ENCODE measurements around the gene KLK11. TPM values are rescaled to one million over a fixed set of nuclear protein-coding genes. Genes with fewer than 3 reads are reported as not detected.

KLK11 gene
- total RNA-seq, 1 donor from 2014 or later: not detected

DNA sequence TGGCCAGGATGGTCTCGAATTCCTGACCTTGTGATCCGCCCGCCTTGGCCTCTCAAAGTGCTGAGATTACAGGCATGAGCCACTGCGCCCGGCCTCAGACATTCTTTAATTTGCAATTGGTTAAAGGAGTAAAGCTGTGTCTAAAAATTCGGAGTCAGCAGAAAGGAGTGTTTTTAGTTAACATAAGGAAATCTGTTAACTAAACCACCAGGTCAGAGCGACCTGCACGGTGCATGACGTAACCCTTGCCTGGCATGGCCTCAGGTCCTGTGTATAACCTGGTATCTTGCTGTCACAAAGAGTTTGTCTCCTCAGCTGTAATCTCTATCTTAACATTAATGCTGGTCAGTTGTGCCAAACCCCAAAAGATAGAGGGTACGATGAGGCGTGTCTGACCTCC lies 17.9 kb upstream of the KLK11 start:
- Histone ChIP-seq H3K4me1 (ENCODE audit: insufficient read depth, low read length) (no peaks in the 10 kb centered on the region), H4K20me1 (ENCODE audit: insufficient read depth, low read length) (no peaks in the 10 kb centered on the region), H3K27ac (ENCODE audit: low read depth, low read length) (no peak overlapping the region), H3K9ac (ENCODE audit: low read length) (no peak overlapping the region), H3K4me2 (ENCODE audit: low read length) (no peak overlapping the region), H3K36me3 (ENCODE audit: insufficient read depth, low read length) (no peaks in the 10 kb centered on the region), H3K27me3 (ENCODE audit: insufficient read depth, low read length) (no peaks in the 10 kb centered on the region), H3K79me2 (ENCODE audit: insufficient read depth, low read length) (no peaks in the 10 kb centered on the region), H2AFZ (ENCODE audit: low read depth, low read length) (no peak overlapping the region), H3K4me3 (ENCODE audit: insufficient read depth, low read depth, low read length) (no peak overlapping the region), H3K9me3 (ENCODE audit: insufficient read depth, low read depth, low read length) (no peaks in the 10 kb centered on the region)
- H3K9me3 Mint-ChIP-seq (ENCODE audit: unreplicated experiment): no peaks in the 10 kb centered on the region
- H3K4me1 Mint-ChIP-seq (ENCODE audit: low read depth, unreplicated experiment): no peaks in the 10 kb centered on the region
- FAIRE-seq (no peak), DNase-seq (ENCODE audit: low read depth) (no peak)
- TF ChIP-seq EZH2 (IDR thresholded peaks at IDR 0.05; ENCODE audit: insufficient read depth, low read length) (no peak), CTCF (IDR thresholded peaks at IDR 0.05; ENCODE audit: insufficient read depth, low read depth, low read length) (no peak)
- H3K36me3 Mint-ChIP-seq (ENCODE audit: low read depth, unreplicated experiment): no peaks in the 10 kb centered on the region
- peaks cover 5% of the 10 kb centered on the region for H3K27me3 Mint-ChIP-seq (ENCODE audit: low read depth, unreplicated experiment)
- no peak overlapping the region for H3K4me3 Mint-ChIP-seq (ENCODE audit: unreplicated experiment)
- no peak overlapping the region for H3K27ac Mint-ChIP-seq (ENCODE audit: unreplicated experiment)

GRCh38 chr19:51043497-51043896 lies 17.1 kb upstream of the KLK11 start:
- Histone ChIP-seq H3K4me2 (ENCODE audit: low read length) (no peak overlapping the region), H4K20me1 (ENCODE audit: insufficient read depth, low read length) (no peaks in the 10 kb centered on the region), H3K79me2 (ENCODE audit: insufficient read depth, low read length) (no peaks in the 10 kb centered on the region), H3K27ac (ENCODE audit: low read depth, low read length) (no peak overlapping the region), H3K9me3 (ENCODE audit: insufficient read depth, low read depth, low read length) (no peaks in the 10 kb centered on the region), H3K4me3 (ENCODE audit: insufficient read depth, low read depth, low read length) (no peak overlapping the region), H2AFZ (ENCODE audit: low read depth, low read length) (no peak overlapping the region), H3K9ac (ENCODE audit: low read length) (no peak overlapping the region), H3K4me1 (ENCODE audit: insufficient read depth, low read length) (no peaks in the 10 kb centered on the region), H3K27me3 (ENCODE audit: insufficient read depth, low read length) (no peaks in the 10 kb centered on the region), H3K36me3 (ENCODE audit: insufficient read depth, low read length) (no peaks in the 10 kb centered on the region)
- Mint-ChIP-seq H3K4me3 (ENCODE audit: unreplicated experiment) (no peak overlapping the region), H3K36me3 (ENCODE audit: low read depth, unreplicated experiment) (no peaks in the 10 kb centered on the region), H3K27me3 (ENCODE audit: low read depth, unreplicated experiment) (peaks cover 5% of the 10 kb centered on the region), H3K27ac (ENCODE audit: unreplicated experiment) (no peak overlapping the region), H3K4me1 (ENCODE audit: low read depth, unreplicated experiment) (no peaks in the 10 kb centered on the region), H3K9me3 (ENCODE audit: unreplicated experiment) (no peaks in the 10 kb centered on the region)
- no peak for DNase-seq (ENCODE audit: low read depth)
- no peak for FAIRE-seq
- TF ChIP-seq CTCF (IDR thresholded peaks at IDR 0.05; ENCODE audit: insufficient read depth, low read depth, low read length) (no peak), EZH2 (IDR thresholded peaks at IDR 0.05; ENCODE audit: insufficient read depth, low read length) (no peak)

- Mint-ChIP-seq H3K27ac (ENCODE audit: unreplicated experiment) (no peak overlapping the region), H3K36me3 (ENCODE audit: low read depth, unreplicated experiment) (no peaks in the 10 kb centered on the region), H3K4me1 (ENCODE audit: low read depth, unreplicated experiment) (no peaks in the 10 kb centered on the region), H3K9me3 (ENCODE audit: unreplicated experiment) (no peaks in the 10 kb centered on the region), H3K27me3 (ENCODE audit: low read depth, unreplicated experiment) (peaks cover 5% of the 10 kb centered on the region), H3K4me3 (ENCODE audit: unreplicated experiment) (no peak overlapping the region)
- no peaks in the 10 kb centered on the region for H4K20me1 ChIP-seq (ENCODE audit: insufficient read depth, low read length)
- H3K79me2 ChIP-seq (ENCODE audit: insufficient read depth, low read length): no peaks in the 10 kb centered on the region
- H3K36me3 ChIP-seq (ENCODE audit: insufficient read depth, low read length): no peaks in the 10 kb centered on the region
- TF ChIP-seq EZH2 (IDR thresholded peaks at IDR 0.05; ENCODE audit: insufficient read depth, low read length): no peak
- no peak for TF ChIP-seq CTCF (IDR thresholded peaks at IDR 0.05; ENCODE audit: insufficient read depth, low read depth, low read length)
- H3K27ac ChIP-seq (ENCODE audit: low read depth, low read length): no peak overlapping the region
- no peaks in the 10 kb centered on the region for H3K4me1 ChIP-seq (ENCODE audit: insufficient read depth, low read length)
- H2AFZ ChIP-seq (ENCODE audit: low read depth, low read length): no peak overlapping the region
- DNase-seq (ENCODE audit: low read depth) (no peak), FAIRE-seq (no peak)
- no peak overlapping the region for H3K4me3 ChIP-seq (ENCODE audit: insufficient read depth, low read depth, low read length)
- no peaks in the 10 kb centered on the region for H3K9me3 ChIP-seq (ENCODE audit: insufficient read depth, low read depth, low read length)
- no peaks in the 10 kb centered on the region for H3K27me3 ChIP-seq (ENCODE audit: insufficient read depth, low read length)
- H3K9ac ChIP-seq (ENCODE audit: low read length): no peak overlapping the region
- H3K4me2 ChIP-seq (ENCODE audit: low read length): no peak overlapping the region
These were observed 13.7 kb upstream of the KLK11 start for GRCh38 chr19:51040151-51040550.
